GM12878 (cell line): Measurements from ENCODE around the gene DNAAF3. TPM values are rescaled to one million over a fixed set of nuclear protein-coding genes. Genes with fewer than 3 reads are reported as not detected.

Source experiments
- ATAC-seq: fragments of 200-7000 bp; cut with Tn5 transposase; 3 replicates; pipeline ENCODE4 v1.9.1; 2020; ENCODE audit warnings: mild to moderate bottlenecking, moderate library complexity
- BruUV-seq: library from RNA; stranded (reverse); fragments of 400-500 nt; replicated peaks from 2 replicates; lab custom pipeline; 2021; lab: Mats Ljungman, UMichigan
- CTCF ChIA-PET: fragments of 300-600 bp; sonication (Branson Sonifier 250); formaldehyde crosslinking; extraction: SDS; loops from one replicate; lab custom pipeline; 2021; ENCODE audit warnings: inconsistent platforms; lab: Yijun Ruan, JAX
- POLR2A ChIA-PET: fragments of 350-600 bp; formaldehyde crosslinking; extraction: SDS; loops from one replicate; lab custom pipeline; 2021; ENCODE audit warnings: inconsistent platforms; lab: Charles Lee
- RAD21 ChIA-PET: fragments of 300-600 bp; sonication (Branson Sonifier 250); formaldehyde crosslinking; loops from one replicate; lab custom pipeline; 2023; ENCODE audit warnings: antibody characterized with exemption; ENCODE audit not compliant: unreplicated experiment; lab: Charles Lee
- SMC1A ChIA-PET: fragments of 300-600 bp; sonication (Branson Sonifier 250); formaldehyde crosslinking; loops from one replicate; lab custom pipeline; 2023; ENCODE audit not compliant: unreplicated experiment, uncharacterized antibody; lab: Charles Lee
- DNase-seq: peaks from one replicate; pipeline ENCODE4 v3.0.0-alpha.2; 2011; ENCODE audit warnings: low read depth, low spot score
- FAIRE-seq: peaks from 3 replicates; lab custom pipeline; 2011; peaks lifted over from hg19 to GRCh38; lab: Jason Lieb, UNC
- H2AFZ ChIP-seq: 2 replicates; pipeline ENCODE4 v1.6.0; 2011; ENCODE audit warnings: low read depth, low read length, control low read depth; ENCODE audit not compliant: control insufficient read depth
- H3K27ac ChIP-seq: 2 replicates; pipeline ENCODE4 v1.5.1; 2011; ENCODE audit warnings: control low read depth; ENCODE audit not compliant: control insufficient read depth, insufficient read depth
- H3K27me3 ChIP-seq, 2 experiments: replicated peaks in 1 of 2; 2 replicates each; pipeline versions ENCODE4 v1.6.0 to v1.6.1; 2011; ENCODE audit warnings: low read length in 1 of 2; ENCODE audit not compliant: control insufficient read depth in 2 of 2, insufficient read depth in 2 of 2
- H3K36me3 ChIP-seq, 2 experiments: 2 replicates each; pipeline ENCODE4 v1.5.1; 2011; ENCODE audit warnings: low read length in 1 of 2; ENCODE audit not compliant: control insufficient read depth in 2 of 2, insufficient read depth in 2 of 2
- H3K4me1 ChIP-seq: 2 replicates; pipeline ENCODE4 v1.6.1; 2011; ENCODE audit warnings: mild to moderate bottlenecking, low read length, moderate library complexity, mixed read lengths; ENCODE audit not compliant: control insufficient read depth, insufficient read depth
- H3K4me2 ChIP-seq: 2 replicates; pipeline ENCODE4 v1.6.0; 2011; ENCODE audit warnings: control low read depth; ENCODE audit not compliant: control insufficient read depth, insufficient read depth
- H3K4me3 ChIP-seq: fragments of 200-600 bp; sonication (generic); 2 replicates; pipeline ENCODE4 v1.5.1; 2016
- H3K79me2 ChIP-seq: 2 replicates; pipeline ENCODE4 v1.6.0; 2011; ENCODE audit warnings: low read length; ENCODE audit not compliant: control insufficient read depth, insufficient read depth
- H3K9ac ChIP-seq: 2 replicates; pipeline ENCODE4 v1.8.0; 2011; ENCODE audit warnings: low read length, control low read depth, mixed read lengths; ENCODE audit not compliant: control insufficient read depth, insufficient read depth
- H3K9me3 ChIP-seq: replicated peaks from 3 replicates; pipeline ENCODE4 v1.5.1; 2011; ENCODE audit warnings: mild to moderate bottlenecking, low read length; ENCODE audit not compliant: control insufficient read depth, insufficient read depth
- H4K20me1 ChIP-seq: 2 replicates; pipeline ENCODE4 v1.6.0; 2011; ENCODE audit not compliant: control insufficient read depth, insufficient read depth
- ATF3 ChIP-seq: IDR thresholded peaks from 2 replicates; pipeline ENCODE4 v1.6.1; 2011; ENCODE audit warnings: low read depth, mild to moderate bottlenecking, low read length, moderate library complexity, borderline replicate concordance; ENCODE audit errors: extremely low read depth
- BHLHE40 ChIP-seq, 2 experiments: fragments of 450-650 bp in 1 of 2; IDR thresholded peaks; 2 replicates each; pipeline ENCODE4 v1.6.1; 2011 to 2017; ENCODE audit warnings: low read depth in 2 of 2, borderline replicate concordance in 1 of 2, improper control_type of control experiment in 1 of 2, low read length in 1 of 2, mild to moderate bottlenecking in 1 of 2
- ETV6 ChIP-seq, 2 experiments: fragments of 450-650 bp in 1 of 2; IDR thresholded peaks in 1 of 2; conservative IDR thresholded peaks in 1 of 2; 2 replicates each; pipeline ENCODE4 v1.6.1; 2014; ENCODE audit warnings: antibody characterized with exemption in 1 of 2, borderline replicate concordance in 1 of 2, low read depth in 1 of 2, mild to moderate bottlenecking in 1 of 2, moderate library complexity in 1 of 2
- FOXM1 ChIP-seq: IDR thresholded peaks from 2 replicates; pipeline ENCODE4 v1.6.1; 2012; ENCODE audit warnings: low read depth, mild to moderate bottlenecking, inconsistent platforms, low read length, moderate library complexity
- IKZF1 ChIP-seq: fragments of 450-650 bp; conservative IDR thresholded peaks from 2 replicates; pipeline ENCODE4 v1.6.1; 2017; ENCODE audit warnings: antibody characterized with exemption, mild to moderate bottlenecking
- MAX ChIP-seq: IDR thresholded peaks from 2 replicates; pipeline ENCODE4 v1.6.1; 2012; ENCODE audit warnings: low read depth, low read length, improper control_type of control experiment
- MEF2B ChIP-seq: fragments of 450-650 bp; IDR thresholded peaks from 2 replicates; pipeline ENCODE4 v1.6.1; 2018; ENCODE audit warnings: mild to moderate bottlenecking, moderate library complexity; ENCODE audit not compliant: partially characterized antibody, poor library complexity, severe bottlenecking
- MXI1 ChIP-seq: fragments of 150-350 bp; IDR thresholded peaks from 2 replicates; pipeline ENCODE4 v1.6.1; 2011; ENCODE audit warnings: low read depth, mild to moderate bottlenecking, inconsistent platforms, low read length, improper control_type of control experiment
- POU2F2 ChIP-seq: IDR thresholded peaks from 3 replicates; pipeline ENCODE4 v1.6.1; 2011; ENCODE audit warnings: low read depth, mild to moderate bottlenecking, low read length, borderline replicate concordance
- RB1 ChIP-seq: fragments of 450-650 bp; formaldehyde crosslinking; IDR thresholded peaks from 2 replicates; pipeline ENCODE4 v1.6.1; 2017; ENCODE audit warnings: mild to moderate bottlenecking, borderline replicate concordance
- SIN3A ChIP-seq: IDR thresholded peaks from 2 replicates; pipeline ENCODE4 v1.6.1; 2012; ENCODE audit warnings: low read depth, low read length, improper control_type of control experiment
- SMARCA5 ChIP-seq: fragments of 450-650 bp; IDR thresholded peaks from 2 replicates; pipeline ENCODE4 v1.6.1; 2017; ENCODE audit warnings: mild to moderate bottlenecking
- YY1 ChIP-seq: IDR thresholded peaks from 2 replicates; pipeline ENCODE4 v1.6.1; 2011; ENCODE audit warnings: low read depth, mild to moderate bottlenecking, low read length
- ZNF24 ChIP-seq: fragments of 450-650 bp; IDR thresholded peaks from 2 replicates; pipeline ENCODE4 v1.6.1; 2017; ENCODE audit warnings: antibody characterized with exemption, mild to moderate bottlenecking
- ZNF622 ChIP-seq: fragments of 450-650 bp; IDR thresholded peaks from 2 replicates; pipeline ENCODE4 v1.6.1; 2017; ENCODE audit warnings: mild to moderate bottlenecking, inconsistent platforms
- WGBS: methylation state at CpG from one replicate; pipeline ENCODE4 v1.1.6; 2016; ENCODE audit warnings: low lambda C conversion rate; ENCODE audit not compliant: insufficient replicate concordance, insufficient coverage; ENCODE audit errors: missing lambda C conversion rate; 5-methylcytosine and 5-hydroxymethylcytosine counted together
- in situ Hi-C: fragments of 300-500 bp; cut with MboI; formaldehyde crosslinking; loops from 9 replicates; pipeline ENCODE4 v1.14.3; 2018; ENCODE audit warnings: mixed read lengths
- intact Hi-C: fragments of 100-400 bp; cut with micrococcal nuclease; formaldehyde crosslinking; loops from one replicate; pipeline ENCODE4 v1.14.2; 2022; ENCODE audit not compliant: unreplicated experiment
- polyA plus RNA-seq, 11 experiments: library from polyadenylated mRNA; depleted of rRNA in 4 of 11; unstranded in 6 of 11; stranded (reverse) in 5 of 11; fragments of >200 nt; fragmentation: Nextera tagmentation in 4 of 11; fragmentation: Illumina TruSeq in 1 of 11; extraction: Ambion mirVana in 4 of 11; extraction: Trizol in 1 of 11; gene quantifications; 1 replicate in 1 of 11; 2 replicates in 10 of 11; pipeline versions ENCODE4 v1.2.1 to v1.2.3, GENCODE V29; 2011 to 2016; ENCODE audit warnings: inconsistent platforms in 2 of 11, missing spikeins in 2 of 11, low read depth in 1 of 11
- total RNA-seq, 4 experiments: library from RNA; depleted of rRNA in 3 of 4; stranded (reverse); fragments of >200 nt in 3 of 4; fragmentation: Illumina TruSeq in 1 of 4; extraction: Trizol in 1 of 4; gene quantifications; 2 replicates each; pipeline versions ENCODE4 v1.2.1 to v1.2.3, GENCODE V29; 2013 to 2021
- TF ChIP-seq, protein P1 (sequence below): IDR thresholded peaks from 2 replicates; pipeline ENCODE4 v1.6.1; 2012; ENCODE audit warnings: mild to moderate bottlenecking, low read depth, low read length
- TF ChIP-seq, protein P2 (sequence below): IDR thresholded peaks from 2 replicates; pipeline ENCODE4 v1.6.1; 2011; ENCODE audit warnings: borderline replicate concordance, low read depth, mild to moderate bottlenecking, moderate library complexity, mixed read lengths, low read length; ENCODE audit not compliant: insufficient read depth; ENCODE audit errors: extremely low read length

Gene DNAAF3
- total and polyA plus RNA-seq, 10 of the 15 experiments (the other 5 are each of a cell fraction or from before 2014, with no cell fraction given), result not detected

GRCh38 chr19:55179606-55180484 lies 13.4 kb upstream of the DNAAF3 start, which contains the start of gene SYT5:
TSS of gene SYT5 (minus strand) at chr19:55180289. CDS start at chr19:55179041, 1,248 bp downstream.
- DNase-seq (no peak), ATAC-seq (peak; percentile 60), FAIRE-seq (no peak)
- no TSS peak for BruUV-seq
- peaks cover 12% of the 10 kb centered on the region for H3K4me1 ChIP-seq
- intact Hi-C loops, result no loop called here
- 3% methylated on average over 30 of the region's 68 CpGs for WGBS
- in situ Hi-C loops, result no loop called here
- ChIA-PET SMC1A (interaction anchor here (1.3 kb wide), 1 partner anchor 75 kb away, joined by 3 read pairs; no protein-coding TSS in a partner anchor), CTCF (no interaction called here), RAD21 (no interaction called here), POLR2A (interaction anchor here (0.7 kb wide), 1 partner anchor 501 kb away, joined by 3 read pairs; no protein-coding TSS in a partner anchor)
- H3K9ac ChIP-seq, result no peak within 1 kb of the TSS
- H3K27me3 ChIP-seq, result no peaks in the 10 kb centered on the region; a peak in 2 of 4 replicates
- no peaks in the 10 kb centered on the region for H3K79me2 ChIP-seq
- no peaks in the 10 kb centered on the region for H4K20me1 ChIP-seq
- peak within 1 kb of the TSS; percentile 35; the same call in 1 of the 2 replicates for H3K4me3 ChIP-seq
- H2AFZ ChIP-seq, result peak within 1 kb of the TSS; percentile 61
- peak within 1 kb of the TSS; percentile 77 for H3K4me2 ChIP-seq
- H3K27ac ChIP-seq, result no peak within 1 kb of the TSS
- no peaks in the 10 kb centered on the region for H3K36me3 ChIP-seq
- no peaks in the 10 kb centered on the region; the same call in 2 of the 3 replicates for H3K9me3 ChIP-seq
- TF ChIP-seq ZNF622, result no peak
- TF ChIP-seq ATF3, result no peak
- TF ChIP-seq ZNF24, result no peak
- 0 out of 2 replicates have a peak, but pooled peaks have one; percentile 2 for TF ChIP-seq IKZF1
- TF ChIP-seq, protein P1, sequence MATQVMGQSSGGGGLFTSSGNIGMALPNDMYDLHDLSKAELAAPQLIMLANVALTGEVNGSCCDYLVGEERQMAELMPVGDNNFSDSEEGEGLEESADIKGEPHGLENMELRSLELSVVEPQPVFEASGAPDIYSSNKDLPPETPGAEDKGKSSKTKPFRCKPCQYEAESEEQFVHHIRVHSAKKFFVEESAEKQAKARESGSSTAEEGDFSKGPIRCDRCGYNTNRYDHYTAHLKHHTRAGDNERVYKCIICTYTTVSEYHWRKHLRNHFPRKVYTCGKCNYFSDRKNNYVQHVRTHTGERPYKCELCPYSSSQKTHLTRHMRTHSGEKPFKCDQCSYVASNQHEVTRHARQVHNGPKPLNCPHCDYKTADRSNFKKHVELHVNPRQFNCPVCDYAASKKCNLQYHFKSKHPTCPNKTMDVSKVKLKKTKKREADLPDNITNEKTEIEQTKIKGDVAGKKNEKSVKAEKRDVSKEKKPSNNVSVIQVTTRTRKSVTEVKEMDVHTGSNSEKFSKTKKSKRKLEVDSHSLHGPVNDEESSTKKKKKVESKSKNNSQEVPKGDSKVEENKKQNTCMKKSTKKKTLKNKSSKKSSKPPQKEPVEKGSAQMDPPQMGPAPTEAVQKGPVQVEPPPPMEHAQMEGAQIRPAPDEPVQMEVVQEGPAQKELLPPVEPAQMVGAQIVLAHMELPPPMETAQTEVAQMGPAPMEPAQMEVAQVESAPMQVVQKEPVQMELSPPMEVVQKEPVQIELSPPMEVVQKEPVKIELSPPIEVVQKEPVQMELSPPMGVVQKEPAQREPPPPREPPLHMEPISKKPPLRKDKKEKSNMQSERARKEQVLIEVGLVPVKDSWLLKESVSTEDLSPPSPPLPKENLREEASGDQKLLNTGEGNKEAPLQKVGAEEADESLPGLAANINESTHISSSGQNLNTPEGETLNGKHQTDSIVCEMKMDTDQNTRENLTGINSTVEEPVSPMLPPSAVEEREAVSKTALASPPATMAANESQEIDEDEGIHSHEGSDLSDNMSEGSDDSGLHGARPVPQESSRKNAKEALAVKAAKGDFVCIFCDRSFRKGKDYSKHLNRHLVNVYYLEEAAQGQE, result peak; percentile 98
- no peak for TF ChIP-seq FOXM1
- TF ChIP-seq SMARCA5, result 0 out of 2 replicates have a peak, but pooled peaks have one; percentile 56
- peak; percentile 64; the same call in 1 of the 2 replicates for TF ChIP-seq MXI1
- TF ChIP-seq BHLHE40 (IDR thresholded peaks at IDR 0.05; ENCODE audit: borderline replicate concordance in 1 of 2, low read depth in 2 of 2, low read length in 1 of 2), result peak; percentile 82 to 90; a peak in 3 of 4 replicates
- TF ChIP-seq RB1, result no peak
- TF ChIP-seq, protein P2, sequence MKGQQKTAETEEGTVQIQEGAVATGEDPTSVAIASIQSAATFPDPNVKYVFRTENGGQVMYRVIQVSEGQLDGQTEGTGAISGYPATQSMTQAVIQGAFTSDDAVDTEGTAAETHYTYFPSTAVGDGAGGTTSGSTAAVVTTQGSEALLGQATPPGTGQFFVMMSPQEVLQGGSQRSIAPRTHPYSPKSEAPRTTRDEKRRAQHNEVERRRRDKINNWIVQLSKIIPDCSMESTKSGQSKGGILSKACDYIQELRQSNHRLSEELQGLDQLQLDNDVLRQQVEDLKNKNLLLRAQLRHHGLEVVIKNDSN, result peak; percentile 67
- TF ChIP-seq MEF2B, result peak; percentile 13
- no peak for TF ChIP-seq ETV6 (conservative IDR thresholded peaks at IDR 0.05 in 1 of 2, IDR thresholded peaks at IDR 0.05 in 1 of 2; ENCODE audit: borderline replicate concordance in 1 of 2, low read depth in 1 of 2)
- 0 out of 2 replicates have a peak, but pooled peaks have one; percentile 15 for TF ChIP-seq YY1
- TF ChIP-seq POU2F2, result no peak
- peak; percentile 45; the same call in 1 of the 2 replicates for TF ChIP-seq SIN3A
- peak; percentile 71 for TF ChIP-seq MAX
